Stomach (tissue), 9 donors: ENCODE results near the gene LHFPL6. TPM values are rescaled to one million over a fixed set of nuclear protein-coding genes. Genes with fewer than 3 reads are reported as not detected.

Experiments used
- DNase-seq, 2 donors: peaks; one replicate each; pipeline versions ENCODE4 v3.0.0 to v3.0.0-alpha.2; 2013 to 2019
- H3K27ac ChIP-seq, 5 donors: fragments of 200-600 bp in 4 of 5; sonication (generic) in 4 of 5; one replicate each; pipeline ENCODE4 v1.5.1; 2013 to 2019; ENCODE audit warnings: mild to moderate bottlenecking in 1 of 5, moderate library complexity in 1 of 5
- H3K27me3 ChIP-seq, 3 donors: fragments of 200-600 bp; sonication (generic); one replicate each; pipeline ENCODE4 v1.5.1; 2017 to 2019; ENCODE audit warnings: mixed run types in 1 of 3
- H3K36me3 ChIP-seq, 4 donors: fragments of 200-600 bp; sonication (generic); 1 replicate in 3 of 4; 2 replicates in 1 of 4; pipeline ENCODE4 v1.5.1; 2016 to 2019
- H3K4me1 ChIP-seq, 4 donors: fragments of 200-600 bp; sonication (generic); one replicate each; pipeline ENCODE4 v1.5.1; 2016 to 2019
- H3K4me3 ChIP-seq, 4 donors: fragments of 200-600 bp; sonication (generic) in 3 of 4; one replicate each; pipeline ENCODE4 v1.5.1; 2016 to 2019; ENCODE audit warnings: mild to moderate bottlenecking in 1 of 4
- H3K9me3 ChIP-seq, 4 donors: fragments of 200-600 bp; sonication (generic); one replicate each; pipeline ENCODE4 v1.5.1; 2016 to 2019
- EP300 ChIP-seq: sonication (generic); formaldehyde crosslinking; IDR thresholded peaks from one replicate; pipeline ENCODE4 v1.6.1; 2017; ENCODE audit warnings: antibody characterized with exemption
- POLR2A ChIP-seq, 4 donors: fragments of 450-650 bp; IDR thresholded peaks; one replicate each; pipeline ENCODE4 v1.6.1; 2016; ENCODE audit warnings: antibody characterized with exemption in 4 of 4, control low read depth in 2 of 4, mild to moderate bottlenecking in 1 of 4, moderate library complexity in 1 of 4
- POLR2AphosphoS5 ChIP-seq, 3 donors: sonication (generic); formaldehyde crosslinking; IDR thresholded peaks; one replicate each; pipeline ENCODE4 v1.6.1; 2016; ENCODE audit warnings: antibody characterized with exemption in 3 of 3
- WGBS, 5 donors: extraction: QIAGEN DNeasy Blood & Tissue Kit in 3 of 5; methylation state at CpG; one replicate each; pipeline versions ENCODE4 v1.1.5 to v1.1.7; 2013 to 2018; 5-methylcytosine and 5-hydroxymethylcytosine counted together
- intact Hi-C: fragments of 100-400 bp; cut with DNase I; formaldehyde crosslinking; loops from one replicate; pipeline ENCODE4 v1.15.1; 2023; ENCODE audit warnings: low total_unique reads
- polyA plus RNA-seq, 3 donors: library from polyadenylated mRNA; stranded (reverse); fragments of 200-250 nt; gene quantifications; one replicate each; pipeline ENCODE4 v1.2.3, GENCODE V29; 2013
- total RNA-seq, 5 donors: library from RNA; depleted of rRNA; stranded (reverse); fragments of >200 nt; gene quantifications; one replicate each; pipeline versions ENCODE4 v1.1.0 to v1.2.3, GENCODE V29; 2014 to 2016
- TF ChIP-seq, protein P1 (sequence below), 7 experiments: fragments of 450-650 bp in 4 of 7; fragments of 200-600 bp in 3 of 7; sonication (generic) in 3 of 7; IDR thresholded peaks; one replicate each; pipeline ENCODE4 v1.5.1; 2016 to 2019; ENCODE audit warnings: antibody characterized with exemption in 7 of 7, control low read depth in 2 of 7, mild to moderate bottlenecking in 1 of 7
- donor health status: healthy with polysubstance abuse.
- donor health status: Bipolar disorder and iron deficiency.
- donor health status: healthy.

The LHFPL6 gene
- total and polyA plus RNA-seq, 8 donors, result 4.7 to 53.6 (median 10.9) TPM

DNA sequence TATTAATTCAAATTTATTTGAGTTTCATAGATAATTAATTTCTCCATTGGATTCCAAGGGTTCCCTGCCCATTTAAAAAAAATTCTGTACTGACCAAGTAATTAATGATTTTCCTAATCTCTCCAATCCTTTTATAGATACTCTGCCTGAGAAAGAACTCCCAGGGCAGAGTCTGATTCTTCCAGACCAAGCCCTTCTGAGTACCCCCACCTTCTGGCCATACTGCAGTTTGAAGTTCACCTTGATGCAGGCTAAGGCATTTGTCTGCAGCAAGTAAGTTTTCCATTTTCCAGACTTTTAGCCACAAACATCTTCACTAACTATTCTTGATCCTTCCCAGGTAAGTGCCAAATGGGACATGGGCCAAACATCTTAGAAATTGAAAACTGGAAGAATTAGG lies 195.9 kb downstream of the LHFPL6 start:
- peaks cover 0 to 12% (median 3%) of the 10 kb centered on the region in 4 donors for H3K4me1 ChIP-seq
- H3K27me3 ChIP-seq, result no peaks in the 10 kb centered on the region
- no peaks in the 10 kb centered on the region for H3K36me3 ChIP-seq
- no peaks in the 10 kb centered on the region for H3K9me3 ChIP-seq
- no peak for TF ChIP-seq POLR2AphosphoS5 (IDR thresholded peaks at IDR 0.05)
- intact Hi-C loops, result no loop called here
- no peak overlapping the region for H3K27ac ChIP-seq
- no peak overlapping the region for H3K4me3 ChIP-seq
- DNase-seq, result no peak

DNA sequence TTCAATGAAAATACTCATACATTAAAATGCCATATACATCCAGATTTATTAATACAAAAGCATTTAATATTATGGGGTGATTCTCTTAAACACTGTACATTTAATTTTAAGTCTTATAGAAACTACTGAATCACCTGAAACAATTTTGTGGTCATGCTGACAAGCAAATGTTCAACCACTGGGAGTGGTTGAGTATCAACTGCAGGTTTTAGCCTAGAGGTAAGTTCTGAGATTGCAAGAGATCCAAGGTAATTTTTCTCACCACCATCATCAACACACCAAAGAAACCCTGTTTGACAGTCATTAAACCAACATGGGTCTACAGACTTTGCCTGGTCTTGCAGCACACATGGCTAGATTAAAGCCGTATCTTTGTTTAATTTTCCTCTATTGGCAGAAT lies 196.3 kb downstream of the LHFPL6 start:
- no peaks in the 10 kb centered on the region for H3K27me3 ChIP-seq
- H3K36me3 ChIP-seq, result no peaks in the 10 kb centered on the region
- intact Hi-C loops, result no loop called here
- no peak overlapping the region for H3K27ac ChIP-seq
- TF ChIP-seq POLR2AphosphoS5 (IDR thresholded peaks at IDR 0.05) (no peak), POLR2A (IDR thresholded peaks at IDR 0.05) (no peak), EP300 (no peak)
- TF ChIP-seq, protein P1, sequence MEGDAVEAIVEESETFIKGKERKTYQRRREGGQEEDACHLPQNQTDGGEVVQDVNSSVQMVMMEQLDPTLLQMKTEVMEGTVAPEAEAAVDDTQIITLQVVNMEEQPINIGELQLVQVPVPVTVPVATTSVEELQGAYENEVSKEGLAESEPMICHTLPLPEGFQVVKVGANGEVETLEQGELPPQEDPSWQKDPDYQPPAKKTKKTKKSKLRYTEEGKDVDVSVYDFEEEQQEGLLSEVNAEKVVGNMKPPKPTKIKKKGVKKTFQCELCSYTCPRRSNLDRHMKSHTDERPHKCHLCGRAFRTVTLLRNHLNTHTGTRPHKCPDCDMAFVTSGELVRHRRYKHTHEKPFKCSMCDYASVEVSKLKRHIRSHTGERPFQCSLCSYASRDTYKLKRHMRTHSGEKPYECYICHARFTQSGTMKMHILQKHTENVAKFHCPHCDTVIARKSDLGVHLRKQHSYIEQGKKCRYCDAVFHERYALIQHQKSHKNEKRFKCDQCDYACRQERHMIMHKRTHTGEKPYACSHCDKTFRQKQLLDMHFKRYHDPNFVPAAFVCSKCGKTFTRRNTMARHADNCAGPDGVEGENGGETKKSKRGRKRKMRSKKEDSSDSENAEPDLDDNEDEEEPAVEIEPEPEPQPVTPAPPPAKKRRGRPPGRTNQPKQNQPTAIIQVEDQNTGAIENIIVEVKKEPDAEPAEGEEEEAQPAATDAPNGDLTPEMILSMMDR (IDR thresholded peaks at IDR 0.05), result no peak
- WGBS, 5 donors, result 76 to 87% (median 79%) methylated on average over 1 of the region's 1 CpG
- no peak overlapping the region for H3K4me3 ChIP-seq
- no peaks in the 10 kb centered on the region for H3K9me3 ChIP-seq
- DNase-seq, result no peak
- H3K4me1 ChIP-seq, result peaks cover 0 to 12% (median 3%) of the 10 kb centered on the region in 4 donors

DNA sequence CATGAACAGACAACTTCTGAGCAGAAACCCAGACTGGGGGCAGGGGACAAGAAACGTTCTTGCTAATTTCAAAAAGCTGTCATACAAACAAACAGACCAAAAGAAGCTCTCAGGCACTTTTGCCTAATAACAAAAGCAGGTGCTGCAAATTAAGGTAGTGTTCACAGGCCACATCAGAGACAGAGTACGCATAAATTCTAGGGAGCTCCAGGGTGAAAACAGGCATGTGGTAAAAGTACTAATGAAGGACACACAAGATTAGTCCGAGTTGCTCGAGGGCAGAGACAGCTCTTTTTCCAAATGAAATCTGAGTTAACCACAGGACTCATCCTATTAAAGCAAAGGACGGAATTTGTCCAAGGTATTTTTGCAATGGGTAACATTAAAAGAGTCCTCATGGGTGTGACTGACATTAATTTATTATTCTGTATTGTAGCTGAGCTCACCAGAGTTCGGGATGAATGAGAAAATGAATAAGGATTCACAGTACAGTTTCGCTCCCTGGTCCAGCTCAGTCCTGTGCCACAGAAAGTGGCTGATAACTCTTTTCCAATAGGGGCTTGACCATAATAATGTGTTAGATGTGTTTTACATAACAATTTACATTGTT lies 197.3 kb downstream of the LHFPL6 start:
- no peak for DNase-seq
- intact Hi-C loops, result no loop called here
- H3K4me1 ChIP-seq, result peaks cover 0 to 8% (median 3%) of the 10 kb centered on the region in 4 donors
- H3K9me3 ChIP-seq, result no peaks in the 10 kb centered on the region
- H3K27me3 ChIP-seq, result no peaks in the 10 kb centered on the region
- WGBS, 5 donors, result 70 to 79% (median 74%) methylated on average over 7 of the region's 7 CpGs
- TF ChIP-seq, protein P1 (IDR thresholded peaks at IDR 0.05), result no peak
- TF ChIP-seq POLR2AphosphoS5 (IDR thresholded peaks at IDR 0.05), result no peak
- TF ChIP-seq EP300, result no peak
- no peak for TF ChIP-seq POLR2A (IDR thresholded peaks at IDR 0.05)
- H3K36me3 ChIP-seq, result no peaks in the 10 kb centered on the region
- H3K27ac ChIP-seq, result no peak overlapping the region
- H3K4me3 ChIP-seq, result no peak overlapping the region

DNA sequence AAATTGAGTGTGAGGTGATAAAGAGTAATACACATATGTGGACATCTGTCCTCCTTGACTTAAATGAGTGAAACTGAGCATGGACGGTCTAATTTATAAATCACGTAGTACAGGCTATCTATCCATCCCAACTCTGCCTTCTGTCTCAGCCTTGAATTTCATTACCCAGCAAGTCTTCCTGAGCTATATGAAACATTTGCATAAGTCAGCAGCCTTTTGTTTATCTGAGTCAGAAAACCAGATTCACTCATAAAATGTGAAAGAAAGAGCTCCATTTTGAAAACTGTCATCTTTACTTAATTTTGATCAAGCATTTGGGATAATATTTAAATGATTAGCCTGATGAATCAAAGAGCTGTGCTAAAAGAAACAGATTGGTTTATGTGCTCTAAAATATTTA lies 197.9 kb downstream of the LHFPL6 start:
- Histone ChIP-seq H3K36me3 (no peaks in the 10 kb centered on the region), H3K27ac (no peak overlapping the region), H3K9me3 (no peaks in the 10 kb centered on the region), H3K4me1 (peaks cover 0 to 5% (median under 1%) of the 10 kb centered on the region in 4 donors), H3K4me3 (no peak overlapping the region), H3K27me3 (no peaks in the 10 kb centered on the region)
- intact Hi-C loops, result no loop called here
- DNase-seq, result no peak
- no peak for TF ChIP-seq POLR2A (IDR thresholded peaks at IDR 0.05)
- no peak for TF ChIP-seq POLR2AphosphoS5 (IDR thresholded peaks at IDR 0.05)
- no peak for TF ChIP-seq EP300
- TF ChIP-seq, protein P1 (IDR thresholded peaks at IDR 0.05), result no peak
- 77 to 91% (median 84%) methylated on average over 2 of the region's 2 CpGs for WGBS, 5 donors

DNA sequence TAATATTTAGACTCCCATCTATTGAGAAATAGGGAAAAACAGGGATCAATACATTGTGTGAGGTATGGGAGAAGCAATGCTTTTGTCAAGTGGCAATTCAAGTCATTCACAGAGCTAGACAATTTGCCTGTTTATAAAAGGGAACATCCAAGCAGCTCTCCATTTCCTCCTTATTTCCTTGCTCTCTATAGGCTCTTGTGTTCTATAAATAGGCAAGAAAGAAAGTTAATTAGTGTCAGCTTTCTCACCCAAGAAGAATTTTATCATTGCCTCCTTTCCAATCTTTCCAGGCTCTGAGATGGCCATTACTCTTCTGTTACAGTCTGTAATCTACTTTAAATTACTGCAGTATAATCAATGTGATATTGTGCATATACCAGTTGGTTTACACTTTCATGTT lies 199.9 kb downstream of the LHFPL6 start:
- Histone ChIP-seq H3K27ac (no peak overlapping the region), H3K4me3 (no peak overlapping the region), H3K9me3 (no peaks in the 10 kb centered on the region), H3K36me3 (no peaks in the 10 kb centered on the region), H3K4me1 (no peaks in the 10 kb centered on the region), H3K27me3 (no peaks in the 10 kb centered on the region)
- DNase-seq, result no peak
- intact Hi-C loops, result no loop called here
- TF ChIP-seq EP300, result no peak
- TF ChIP-seq POLR2A (IDR thresholded peaks at IDR 0.05), result no peak
- TF ChIP-seq, protein P1 (IDR thresholded peaks at IDR 0.05), result no peak
- TF ChIP-seq POLR2AphosphoS5 (IDR thresholded peaks at IDR 0.05), result no peak
